Gastrocnemius medialis (tissue), 4 donors: ENCODE data around the gene OST4.

ENCODE experiments used
- POLR2A ChIP-seq, 2 donors: fragments of 450-650 bp; IDR thresholded peaks; one replicate each; pipeline ENCODE4 v1.6.1; 2017; ENCODE audit warnings: antibody characterized with exemption in 2 of 2, mild to moderate bottlenecking in 2 of 2, moderate library complexity in 2 of 2
- TF ChIP-seq, protein P1 (sequence below), 5 experiments: fragments of 450-650 bp in 3 of 5; fragments of 200-600 bp in 2 of 5; sonication (generic) in 2 of 5; IDR thresholded peaks in 4 of 5; conservative IDR thresholded peaks in 1 of 5; 1 replicate in 4 of 5; 2 replicates in 1 of 5; pipeline ENCODE4 v1.5.1; 2016 to 2019; ENCODE audit warnings: antibody characterized with exemption in 5 of 5, mild to moderate bottlenecking in 3 of 5, moderate library complexity in 3 of 5

DNA sequence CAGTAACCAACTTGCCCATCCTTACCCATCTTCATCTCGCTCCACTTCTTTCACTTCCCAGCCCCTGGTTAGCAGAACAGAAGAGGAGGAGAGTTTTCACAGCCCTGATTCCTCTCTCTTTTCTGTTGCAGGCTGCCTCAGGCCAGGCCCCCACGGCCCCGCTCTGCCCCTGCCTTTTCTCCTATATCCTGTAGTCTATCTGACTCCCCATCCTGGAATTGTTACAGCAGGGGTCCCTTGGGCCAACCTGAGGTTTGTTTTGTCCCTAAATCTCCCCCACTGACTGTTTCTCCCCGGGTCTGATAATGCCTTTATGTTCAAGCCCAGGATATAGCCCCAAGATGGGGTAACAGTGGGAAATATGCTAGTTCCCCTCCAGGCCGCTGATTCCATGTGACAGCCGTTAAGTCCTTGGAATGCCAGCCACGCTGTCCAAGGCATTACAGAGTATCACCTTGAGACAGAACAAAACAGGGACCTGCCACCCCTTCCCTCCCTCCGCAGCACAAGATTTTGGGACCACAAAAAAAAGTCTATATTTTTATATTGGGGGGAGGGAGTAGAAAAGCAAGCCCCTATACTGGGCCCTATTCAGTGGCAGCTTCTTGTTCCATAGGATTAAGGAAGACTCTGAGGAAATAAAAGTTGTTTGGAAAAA, 1.4 kb downstream of the OST4 start:
- TF ChIP-seq POLR2A (IDR thresholded peaks at IDR 0.05): no peak
- TF ChIP-seq, protein P1, sequence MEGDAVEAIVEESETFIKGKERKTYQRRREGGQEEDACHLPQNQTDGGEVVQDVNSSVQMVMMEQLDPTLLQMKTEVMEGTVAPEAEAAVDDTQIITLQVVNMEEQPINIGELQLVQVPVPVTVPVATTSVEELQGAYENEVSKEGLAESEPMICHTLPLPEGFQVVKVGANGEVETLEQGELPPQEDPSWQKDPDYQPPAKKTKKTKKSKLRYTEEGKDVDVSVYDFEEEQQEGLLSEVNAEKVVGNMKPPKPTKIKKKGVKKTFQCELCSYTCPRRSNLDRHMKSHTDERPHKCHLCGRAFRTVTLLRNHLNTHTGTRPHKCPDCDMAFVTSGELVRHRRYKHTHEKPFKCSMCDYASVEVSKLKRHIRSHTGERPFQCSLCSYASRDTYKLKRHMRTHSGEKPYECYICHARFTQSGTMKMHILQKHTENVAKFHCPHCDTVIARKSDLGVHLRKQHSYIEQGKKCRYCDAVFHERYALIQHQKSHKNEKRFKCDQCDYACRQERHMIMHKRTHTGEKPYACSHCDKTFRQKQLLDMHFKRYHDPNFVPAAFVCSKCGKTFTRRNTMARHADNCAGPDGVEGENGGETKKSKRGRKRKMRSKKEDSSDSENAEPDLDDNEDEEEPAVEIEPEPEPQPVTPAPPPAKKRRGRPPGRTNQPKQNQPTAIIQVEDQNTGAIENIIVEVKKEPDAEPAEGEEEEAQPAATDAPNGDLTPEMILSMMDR (IDR thresholded peaks at IDR 0.05 in 4 of 5, conservative IDR thresholded peaks at IDR 0.05 in 1 of 5): no peak
